ENCODE results near the gene TEX264.

Gene TEX264

GRCh38 chr3:51748327-51748726, 77.3 kb downstream of the TEX264 start:
- TF ChIP-seq CTCF (conservative IDR thresholded peaks at IDR 0.05; ENCODE audit: low read depth, low read length): no peak
- DNase-seq (ENCODE audit: low read depth): no peak
- no peak overlapping the region for H3K4me3 ChIP-seq (ENCODE audit: low read depth, low read length)

DNA sequence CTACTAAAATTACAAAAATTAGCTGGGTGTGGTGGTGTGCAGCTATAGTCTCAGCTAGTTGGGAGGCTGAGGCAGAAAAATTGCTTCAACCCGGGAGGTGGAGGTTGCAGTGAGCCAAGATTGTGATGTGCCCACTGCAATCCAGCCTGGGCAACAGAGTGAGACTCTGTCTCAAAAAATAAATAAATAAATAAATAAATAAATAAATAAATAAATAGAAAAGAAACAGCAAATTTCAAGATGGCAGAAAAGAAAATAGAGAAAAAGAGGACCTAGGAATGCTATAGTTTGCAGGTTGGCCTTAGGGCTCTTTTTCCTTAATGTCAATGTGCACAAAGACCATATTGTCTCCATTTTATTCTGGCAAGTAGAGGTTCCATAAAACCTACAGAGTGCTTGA, 79.8 kb downstream of the TEX264 start:
- DNase-seq (ENCODE audit: low read depth): no peak
- no peak for TF ChIP-seq CTCF (conservative IDR thresholded peaks at IDR 0.05; ENCODE audit: low read depth, low read length)
- no peak overlapping the region for H3K4me3 ChIP-seq (ENCODE audit: low read depth, low read length)

DNA sequence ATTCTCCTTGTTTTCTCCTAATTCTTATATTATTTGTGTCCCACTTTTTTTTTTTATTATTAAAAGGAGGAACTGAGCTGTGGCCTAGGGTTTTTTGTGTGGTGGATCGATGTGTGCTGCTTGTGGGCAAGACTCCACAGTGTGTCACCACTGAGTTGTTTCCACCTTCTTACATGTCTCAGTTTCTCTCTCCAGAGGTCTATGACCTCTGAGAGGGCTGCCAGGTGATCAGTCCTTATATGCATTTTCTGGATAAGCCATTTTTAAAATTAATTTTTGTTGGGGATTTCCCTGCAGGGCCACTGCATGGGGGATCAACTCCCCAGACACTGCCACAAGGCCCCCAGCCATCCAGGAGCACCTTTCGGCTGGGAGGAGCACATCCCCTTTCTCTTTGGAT, 80.2 kb downstream of the TEX264 start:
- TF ChIP-seq CTCF (conservative IDR thresholded peaks at IDR 0.05; ENCODE audit: low read depth, low read length): no peak
- no peak for DNase-seq (ENCODE audit: low read depth)
- H3K4me3 ChIP-seq (ENCODE audit: low read depth, low read length): no peak overlapping the region
